WTC11 (cell line): Measurements from ENCODE around the gene ATRIP. TPM values are rescaled to one million over a fixed set of nuclear protein-coding genes. Genes with fewer than 3 reads are reported as not detected.

Experiments used
- ATAC-seq: fragments of 200-7000 bp; cut with Tn5 transposase; 2 replicates; pipeline ENCODE4 v1.10.0; 2021; ENCODE audit warnings: mild to moderate bottlenecking, moderate library complexity
- CTCF ChIA-PET: fragments of 300-600 bp; sonication (Branson Sonifier 250); formaldehyde crosslinking; loops from one replicate; lab custom pipeline; 2021; ENCODE audit warnings: antibody characterized with exemption; lab: Charles Lee
- POLR2A ChIA-PET: fragments of 350-600 bp; sonication (Branson Sonifier 250); formaldehyde crosslinking; loops from one replicate; lab custom pipeline; 2021; ENCODE audit warnings: antibody characterized with exemption; lab: Charles Lee
- DNase-seq: peaks from one replicate; pipeline ENCODE4 v3.0.0; 2021; ENCODE audit warnings: low spot score
- H3K27ac Mint-ChIP-seq: 2 replicates; pipeline ENCODE4 v1.8.0; 2021; ENCODE audit warnings: mixed read lengths
- H3K27me3 Mint-ChIP-seq: 2 replicates; pipeline ENCODE4 v1.8.0; 2021; ENCODE audit warnings: low read depth, mild to moderate bottlenecking, moderate library complexity, mixed read lengths
- H3K36me3 Mint-ChIP-seq: 2 replicates; pipeline ENCODE4 v1.8.0; 2021; ENCODE audit warnings: mixed read lengths
- H3K4me1 Mint-ChIP-seq: 2 replicates; pipeline ENCODE4 v1.8.0; 2022; ENCODE audit warnings: mixed read lengths
- H3K4me3 Mint-ChIP-seq: 2 replicates; pipeline ENCODE4 v1.8.0; 2021; ENCODE audit warnings: mild to moderate bottlenecking, moderate library complexity, mixed read lengths
- H3K9me3 Mint-ChIP-seq: 2 replicates; pipeline ENCODE4 v1.8.0; 2021; ENCODE audit warnings: mixed read lengths
- ATF6 ChIP-seq: sonication (generic); formaldehyde crosslinking; IDR thresholded peaks from 2 replicates; pipeline ENCODE4 v1.8.1; 2023; ENCODE audit warnings: mild to moderate bottlenecking, missing genetic modification reagents
- CBFB ChIP-seq: sonication (generic); formaldehyde crosslinking; IDR thresholded peaks from 2 replicates; pipeline ENCODE4 v1.8.1; 2022; ENCODE audit warnings: mild to moderate bottlenecking, low read depth, missing genetic modification reagents
- CREM ChIP-seq: sonication (generic); formaldehyde crosslinking; IDR thresholded peaks from 2 replicates; pipeline ENCODE4 v1.8.1; 2022; ENCODE audit warnings: mild to moderate bottlenecking, missing genetic modification reagents, moderate library complexity
- E2F5 ChIP-seq: sonication (generic); formaldehyde crosslinking; IDR thresholded peaks from 2 replicates; pipeline ENCODE4 v1.8.1; 2022; ENCODE audit warnings: mild to moderate bottlenecking, moderate library complexity, missing genetic modification reagents
- ELF4 ChIP-seq: sonication (generic); formaldehyde crosslinking; IDR thresholded peaks from 2 replicates; pipeline ENCODE4 v1.8.1; 2022; ENCODE audit warnings: low read depth, mild to moderate bottlenecking, moderate library complexity, missing genetic modification reagents
- HMGXB4 ChIP-seq: sonication (generic); formaldehyde crosslinking; IDR thresholded peaks from 2 replicates; pipeline ENCODE4 v1.8.1; 2023; ENCODE audit warnings: mild to moderate bottlenecking, moderate library complexity, missing genetic modification reagents
- MYBL2 ChIP-seq: sonication (generic); formaldehyde crosslinking; IDR thresholded peaks from 2 replicates; pipeline ENCODE4 v1.8.1; 2023; ENCODE audit warnings: mild to moderate bottlenecking, moderate library complexity, missing genetic modification reagents
- PRDM15 ChIP-seq: sonication (generic); formaldehyde crosslinking; IDR thresholded peaks from 2 replicates; pipeline ENCODE4 v1.8.0; 2022; ENCODE audit warnings: missing genetic modification reagents
- PRRX2 ChIP-seq: fragments of 250-450 bp; sonication (Bioruptor Pico); IDR thresholded peaks from 2 replicates; pipeline ENCODE4 v1.8.0; 2021; ENCODE audit warnings: mild to moderate bottlenecking
- SMAD3 ChIP-seq: sonication (generic); formaldehyde crosslinking; IDR thresholded peaks from 2 replicates; pipeline ENCODE4 v1.8.0; 2022; ENCODE audit warnings: missing genetic modification reagents, mild to moderate bottlenecking, borderline replicate concordance
- STAT6 ChIP-seq: sonication (generic); formaldehyde crosslinking; conservative IDR thresholded peaks from 2 replicates; pipeline ENCODE4 v1.8.1; 2023; ENCODE audit warnings: mild to moderate bottlenecking, low read depth, missing genetic modification reagents, moderate library complexity
- TCF7 ChIP-seq: sonication (generic); formaldehyde crosslinking; IDR thresholded peaks from 2 replicates; pipeline ENCODE4 v1.8.0; 2022; ENCODE audit warnings: mild to moderate bottlenecking, low read depth, missing genetic modification reagents, moderate library complexity
- ZNF219 ChIP-seq: sonication (generic); formaldehyde crosslinking; IDR thresholded peaks from 2 replicates; pipeline ENCODE4 v1.8.0; 2023; ENCODE audit warnings: missing genetic modification reagents, mild to moderate bottlenecking, borderline replicate concordance
- ZNF423 ChIP-seq: fragments of 250-450 bp; sonication (Bioruptor Pico); IDR thresholded peaks from 2 replicates; pipeline ENCODE4 v2.1.2; 2022; ENCODE audit warnings: mild to moderate bottlenecking, moderate library complexity
- ZNF425 ChIP-seq: fragments of 250-450 bp; sonication (Bioruptor Pico); conservative IDR thresholded peaks from 2 replicates; pipeline ENCODE4 v1.9.0; 2021; ENCODE audit warnings: mild to moderate bottlenecking
- ZNF532 ChIP-seq: fragments of 250-450 bp; sonication (Bioruptor Pico); IDR thresholded peaks from 2 replicates; pipeline ENCODE4 v1.9.0; 2021; ENCODE audit warnings: mild to moderate bottlenecking, borderline replicate concordance
- total RNA-seq: library from RNA; stranded (reverse); gene quantifications from 3 replicates; pipeline ENCODE4 v1.2.3, GENCODE V29; 2021

The ATRIP gene
- total RNA-seq, 1 experiment from 2014 or later, result 18.2 TPM

- H3K27me3 Mint-ChIP-seq, result no peaks in the 10 kb centered on the region
- ATAC-seq (no peak), DNase-seq (no peak)
- ChIA-PET CTCF (interaction anchor here (0.7 to 2.3 kb wide), 8 partner anchors 11 to 300 kb away, joined by 3 to 17 read pairs (median 6); partner anchors contain the start of genes PLXNB1 and SLC26A6), POLR2A (interaction anchor here (0.7 to 2.2 kb wide), 4 partner anchors 10 to 72 kb away, joined by 4 to 15 read pairs (median 6); partner anchors contain the start of gene PLXNB1)
- H3K4me3 Mint-ChIP-seq, result peak overlapping the region; percentile 99
- TF ChIP-seq CBFB (CRISPR knock-in tag) (0 out of 2 replicates have a peak, but pooled peaks have one; percentile 11), ZNF532 (CRISPR knock-in tag) (no peak)
- peaks cover 25% of the 10 kb centered on the region for H3K36me3 Mint-ChIP-seq
- H3K4me1 Mint-ChIP-seq, result peaks cover 20% of the 10 kb centered on the region
- peak overlapping the region; percentile 99 for H3K27ac Mint-ChIP-seq
- no peaks in the 10 kb centered on the region for H3K9me3 Mint-ChIP-seq
Observed at GRCh38 chr3:48440590-48440958, 6.0 kb upstream of the ATRIP start.

GRCh38 chr3:48441940-48442339 lies 4.6 kb upstream of the ATRIP start:
- peaks cover 25% of the 10 kb centered on the region for H3K36me3 Mint-ChIP-seq
- H3K27me3 Mint-ChIP-seq, result no peaks in the 10 kb centered on the region
- DNase-seq (no peak), ATAC-seq (no peak)
- ChIA-PET POLR2A (no interaction called here), CTCF (no interaction called here)
- no peak overlapping the region; the same call in 1 of the 2 replicates for H3K27ac Mint-ChIP-seq
- H3K4me3 Mint-ChIP-seq, result peak overlapping the region; percentile 99
- peaks cover 28% of the 10 kb centered on the region for H3K4me1 Mint-ChIP-seq
- H3K9me3 Mint-ChIP-seq, result no peaks in the 10 kb centered on the region
- TF ChIP-seq TCF7 (CRISPR knock-in tag), result no peak
- TF ChIP-seq HMGXB4, result no peak
- no peak for TF ChIP-seq STAT6 (CRISPR knock-in tag)
- TF ChIP-seq CREM, result no peak
- TF ChIP-seq MYBL2 (CRISPR knock-in tag), result no peak
- TF ChIP-seq ZNF423, result no peak
- TF ChIP-seq ZNF219 (CRISPR knock-in tag), result no peak
- TF ChIP-seq E2F5 (CRISPR knock-in tag), result no peak
- TF ChIP-seq ZNF425 (CRISPR knock-in tag), result no peak
- TF ChIP-seq PRDM15 (CRISPR knock-in tag), result no peak
- no peak for TF ChIP-seq SMAD3
- TF ChIP-seq PRRX2, result no peak
- TF ChIP-seq ATF6 (CRISPR knock-in tag), result no peak
- no peak for TF ChIP-seq ELF4 (CRISPR knock-in tag)
